ENCODE results near the gene HDAC4.

The HDAC4 gene

DNA sequence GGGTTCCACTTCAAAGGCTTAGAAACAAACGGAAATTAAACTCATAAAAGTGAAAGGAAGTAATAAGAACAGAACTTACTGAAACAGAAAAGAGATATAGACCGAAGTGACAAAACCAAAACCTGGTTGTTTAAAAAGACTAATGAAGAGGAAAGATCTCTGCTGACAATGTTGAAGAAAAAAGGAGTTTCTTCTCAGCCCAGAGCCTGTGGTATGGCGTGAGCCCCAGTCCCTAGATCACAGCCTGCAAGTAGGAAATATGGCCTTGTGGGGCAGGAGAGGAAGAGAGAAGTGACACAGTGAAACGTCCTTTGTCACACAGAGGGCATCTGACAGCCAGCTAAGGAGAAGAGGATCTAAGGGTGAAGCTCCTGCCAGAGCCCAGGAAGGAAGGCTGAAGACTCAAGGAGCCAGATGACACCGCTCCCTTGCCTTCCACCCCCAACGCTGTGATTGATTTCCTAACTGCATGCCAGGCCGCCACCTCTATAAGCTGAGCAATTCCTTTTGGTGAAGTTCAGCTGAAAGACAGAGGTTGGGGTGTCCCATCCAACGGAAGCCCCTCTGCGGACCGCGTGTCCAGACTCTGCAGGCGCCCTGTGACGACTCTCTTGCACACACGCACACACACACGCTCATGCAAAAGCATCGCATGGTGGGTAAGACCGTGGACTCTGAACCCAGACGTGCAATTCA, 141.1 kb downstream of the HDAC4 start:
- Histone ChIP-seq H3K27ac (ENCODE audit: low read depth, low read length) (no peak overlapping the region), H3K9ac (ENCODE audit: low read length) (no peak overlapping the region), H3K36me3 (ENCODE audit: insufficient read depth, low read length) (no peaks in the 10 kb centered on the region), H3K27me3 (ENCODE audit: control insufficient read depth in 1 of 2, insufficient read depth in 2 of 2, low read length in 2 of 2) (no peaks in the 10 kb centered on the region), H3K9me3 (ENCODE audit: low read length) (no peaks in the 10 kb centered on the region), H3K4me3 (ENCODE audit: low read depth in 1 of 2, low read length in 2 of 2) (no peak overlapping the region), H3K4me1 (ENCODE audit: insufficient read depth, low read length) (peaks cover 80% of the 10 kb centered on the region)

DNA sequence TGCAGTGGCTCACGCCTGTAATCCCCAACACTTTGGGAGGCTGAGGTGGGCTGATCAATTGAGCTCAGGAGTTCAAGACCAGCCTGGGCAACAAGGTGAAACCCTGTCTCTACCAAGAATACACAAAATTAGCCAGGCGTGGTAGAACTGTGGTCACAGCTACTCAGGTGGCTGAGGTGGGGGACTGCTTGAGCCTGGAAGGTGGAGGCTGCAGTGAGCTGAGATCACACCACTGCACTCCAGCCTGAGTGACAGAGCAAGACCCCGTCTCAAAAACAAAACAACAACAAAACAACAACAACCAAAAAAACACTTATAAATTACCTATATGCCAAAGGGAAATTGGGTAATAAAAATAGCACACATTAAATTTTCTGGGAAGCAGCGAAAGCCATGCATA, 141.6 kb downstream of the HDAC4 start:
- no peaks in the 10 kb centered on the region for H3K27me3 ChIP-seq (ENCODE audit: control insufficient read depth in 1 of 2, insufficient read depth in 2 of 2, low read length in 2 of 2)
- H3K36me3 ChIP-seq (ENCODE audit: insufficient read depth, low read length) = no peaks in the 10 kb centered on the region
- no peaks in the 10 kb centered on the region for H3K9me3 ChIP-seq (ENCODE audit: low read length)
- H3K9ac ChIP-seq (ENCODE audit: low read length) = no peak overlapping the region
- no peak overlapping the region for H3K4me3 ChIP-seq (ENCODE audit: low read depth in 1 of 2, low read length in 2 of 2)
- H3K4me1 ChIP-seq (ENCODE audit: insufficient read depth, low read length) = peaks cover 77% of the 10 kb centered on the region
- no peak overlapping the region for H3K27ac ChIP-seq (ENCODE audit: low read depth, low read length)

GRCh38 chr2:239258248-239258647, 142.6 kb downstream of the HDAC4 start:
- no peak overlapping the region for H3K4me3 ChIP-seq (ENCODE audit: low read depth in 1 of 2, low read length in 2 of 2)
- H3K4me1 ChIP-seq (ENCODE audit: insufficient read depth, low read length) = peaks cover 77% of the 10 kb centered on the region
- no peak overlapping the region for H3K9ac ChIP-seq (ENCODE audit: low read length)
- no peaks in the 10 kb centered on the region for H3K27me3 ChIP-seq (ENCODE audit: control insufficient read depth in 1 of 2, insufficient read depth in 2 of 2, low read length in 2 of 2)
- H3K27ac ChIP-seq (ENCODE audit: low read depth, low read length) = peak overlapping the region; percentile 19
- H3K36me3 ChIP-seq (ENCODE audit: insufficient read depth, low read length) = no peaks in the 10 kb centered on the region
- H3K9me3 ChIP-seq (ENCODE audit: low read length) = no peaks in the 10 kb centered on the region

DNA sequence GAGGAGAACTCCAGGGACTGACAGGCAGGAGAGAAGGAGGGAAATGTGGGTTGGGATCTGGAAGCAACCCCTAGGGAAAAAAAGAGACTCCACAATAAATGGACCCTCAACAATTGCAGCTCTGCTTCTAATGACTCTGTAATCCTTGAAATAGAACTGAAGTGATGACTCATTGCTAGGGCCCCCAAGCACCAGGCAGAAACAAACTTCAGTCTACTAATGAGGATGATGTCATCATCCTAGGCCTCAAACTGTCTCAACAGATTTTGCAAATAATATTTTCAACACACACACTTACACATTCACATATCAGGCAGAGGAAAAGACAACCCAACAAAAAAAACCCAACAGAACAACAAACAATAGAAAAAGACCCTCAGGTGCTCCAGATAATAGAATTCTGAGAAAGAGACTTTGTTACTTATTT, 143.3 kb downstream of the HDAC4 start:
- Histone ChIP-seq H3K9ac (ENCODE audit: low read length) (no peak overlapping the region), H3K4me3 (ENCODE audit: low read depth in 1 of 2, low read length in 2 of 2) (no peak overlapping the region), H3K27ac (ENCODE audit: low read depth, low read length) (no peak overlapping the region), H3K9me3 (ENCODE audit: low read length) (no peaks in the 10 kb centered on the region), H3K36me3 (ENCODE audit: insufficient read depth, low read length) (no peaks in the 10 kb centered on the region), H3K27me3 (ENCODE audit: control insufficient read depth in 1 of 2, insufficient read depth in 2 of 2, low read length in 2 of 2) (no peaks in the 10 kb centered on the region), H3K4me1 (ENCODE audit: insufficient read depth, low read length) (peaks cover 80% of the 10 kb centered on the region)

DNA sequence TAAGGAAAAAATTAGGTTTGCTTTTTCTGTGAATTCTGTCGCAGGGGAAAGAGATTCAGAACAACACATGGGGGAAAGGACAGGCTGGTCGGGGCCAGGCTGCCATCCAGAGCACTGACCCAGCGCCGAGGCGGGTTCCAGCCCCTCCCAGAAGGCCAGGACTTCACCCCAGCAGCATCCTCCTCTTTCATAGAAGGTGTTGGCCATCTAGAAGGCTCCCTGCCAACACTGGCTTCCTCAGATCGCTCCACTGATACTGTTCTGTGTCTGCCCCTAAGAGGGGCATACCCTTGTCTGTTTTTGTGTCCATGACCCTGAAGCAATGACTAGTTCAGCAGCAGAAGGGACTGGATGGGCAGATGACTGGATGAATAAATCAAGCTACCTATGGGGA, 144.5 kb downstream of the HDAC4 start:
- Histone ChIP-seq H3K27ac (ENCODE audit: low read depth, low read length) (no peak overlapping the region), H3K4me1 (ENCODE audit: insufficient read depth, low read length) (peaks cover 76% of the 10 kb centered on the region), H3K4me3 (ENCODE audit: low read depth in 1 of 2, low read length in 2 of 2) (no peak overlapping the region), H3K27me3 (ENCODE audit: control insufficient read depth in 1 of 2, insufficient read depth in 2 of 2, low read length in 2 of 2) (no peaks in the 10 kb centered on the region), H3K9ac (ENCODE audit: low read length) (no peak overlapping the region), H3K9me3 (ENCODE audit: low read length) (no peaks in the 10 kb centered on the region), H3K36me3 (ENCODE audit: insufficient read depth, low read length) (no peaks in the 10 kb centered on the region)

DNA sequence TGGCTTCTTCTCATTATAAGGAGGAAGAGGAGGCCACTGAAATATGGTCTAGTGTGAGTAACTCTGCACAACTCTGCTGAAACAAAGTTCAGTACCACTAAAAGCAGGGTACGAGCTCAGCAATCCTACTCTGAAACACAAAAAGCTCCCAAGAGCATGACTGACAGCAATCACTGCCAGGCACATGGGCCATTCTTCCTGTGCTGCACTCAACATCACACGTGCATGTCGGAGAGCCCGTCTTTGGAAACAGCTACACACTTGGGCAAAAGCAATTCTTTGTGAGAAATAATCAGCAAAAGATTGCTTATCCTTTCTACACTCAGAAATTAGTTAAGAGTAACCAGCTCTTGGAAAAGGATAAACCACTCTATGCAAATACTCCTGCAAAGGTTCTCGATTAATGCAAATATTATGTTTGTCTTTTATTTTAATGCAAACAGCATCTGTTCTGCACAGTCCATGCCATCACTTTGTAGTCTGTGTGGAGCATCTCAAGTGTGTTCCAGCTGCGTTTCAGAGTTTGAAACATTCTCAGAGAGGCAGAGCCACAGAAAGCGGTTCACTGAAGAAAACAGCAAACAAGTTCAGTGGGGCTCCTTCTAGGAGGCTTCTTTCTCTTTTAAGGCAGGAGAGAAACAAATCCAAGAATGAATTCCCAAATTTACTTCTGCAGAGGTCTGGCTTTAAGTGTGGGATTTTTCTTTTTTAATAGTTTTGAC, 145.0 kb downstream of the HDAC4 start:
- Histone ChIP-seq H3K4me1 (ENCODE audit: insufficient read depth, low read length) (peaks cover 70% of the 10 kb centered on the region), H3K27me3 (ENCODE audit: control insufficient read depth in 1 of 2, insufficient read depth in 2 of 2, low read length in 2 of 2) (no peaks in the 10 kb centered on the region), H3K36me3 (ENCODE audit: insufficient read depth, low read length) (no peaks in the 10 kb centered on the region), H3K4me3 (ENCODE audit: low read depth in 1 of 2, low read length in 2 of 2) (no peak overlapping the region), H3K9ac (ENCODE audit: low read length) (no peak overlapping the region), H3K9me3 (ENCODE audit: low read length) (no peaks in the 10 kb centered on the region), H3K27ac (ENCODE audit: low read depth, low read length) (peak overlapping the region; percentile 9)

DNA sequence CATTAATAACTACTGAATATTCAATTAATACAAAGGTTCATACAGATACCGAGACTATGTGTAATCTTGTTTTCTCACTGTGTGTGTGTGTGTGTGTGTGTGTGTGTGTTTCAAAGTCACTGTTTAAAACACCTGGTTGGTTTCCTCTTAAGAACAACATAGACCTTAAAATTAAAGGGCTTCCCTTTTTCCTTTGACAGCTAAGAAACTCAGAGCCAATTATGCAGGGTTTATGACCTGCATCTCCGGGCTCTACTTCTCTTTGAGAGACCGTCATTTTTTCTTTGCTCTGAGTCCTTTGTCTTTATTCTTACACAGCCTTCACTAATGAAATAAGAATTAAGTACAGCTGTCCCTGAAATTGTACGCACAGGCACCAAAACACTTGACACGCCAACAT, 145.6 kb downstream of the HDAC4 start:
- Histone ChIP-seq H3K4me1 (ENCODE audit: insufficient read depth, low read length) (peaks cover 70% of the 10 kb centered on the region), H3K27me3 (ENCODE audit: control insufficient read depth in 1 of 2, insufficient read depth in 2 of 2, low read length in 2 of 2) (no peaks in the 10 kb centered on the region)

DNA sequence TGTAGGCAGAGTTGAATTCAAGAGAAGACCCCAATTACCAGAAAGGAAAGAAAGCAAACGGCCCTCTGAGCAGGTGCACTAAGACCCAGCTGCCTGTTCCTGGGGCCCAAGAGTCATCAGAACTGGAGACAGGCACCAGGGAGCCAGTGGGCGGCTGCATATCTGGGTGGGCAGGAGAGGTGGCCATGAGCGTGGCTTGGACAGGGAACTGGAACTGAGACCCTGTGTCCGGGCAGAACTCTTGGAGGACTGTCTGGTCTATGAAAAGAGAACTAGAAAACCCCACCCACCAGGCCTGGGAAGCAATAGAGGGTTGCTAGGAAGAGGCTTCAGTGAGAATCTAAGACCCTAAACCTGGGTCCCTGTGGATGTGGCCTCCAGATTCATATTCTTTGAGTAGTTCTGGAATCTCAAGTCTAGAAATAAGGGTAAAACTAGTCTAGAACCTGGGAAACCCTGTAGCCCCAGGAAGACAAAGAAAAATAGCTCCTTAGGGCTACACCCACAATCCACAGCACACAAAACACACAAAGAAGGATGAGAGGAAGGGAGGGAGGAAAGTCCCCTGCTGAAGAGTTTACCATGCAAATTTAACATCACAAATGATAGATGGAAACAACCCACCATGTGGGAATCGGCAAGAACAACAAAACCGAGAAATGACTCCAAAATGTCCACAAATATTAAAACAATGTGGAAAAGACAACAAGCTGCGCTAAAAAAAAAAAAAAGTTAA, 147.0 kb downstream of the HDAC4 start:
- Histone ChIP-seq H3K27me3 (ENCODE audit: control insufficient read depth in 1 of 2, insufficient read depth in 2 of 2, low read length in 2 of 2) (no peaks in the 10 kb centered on the region), H3K27ac (ENCODE audit: low read depth, low read length) (no peak overlapping the region), H3K9ac (ENCODE audit: low read length) (no peak overlapping the region), H3K36me3 (ENCODE audit: insufficient read depth, low read length) (no peaks in the 10 kb centered on the region), H3K9me3 (ENCODE audit: low read length) (no peaks in the 10 kb centered on the region), H3K4me1 (ENCODE audit: insufficient read depth, low read length) (peaks cover 71% of the 10 kb centered on the region), H3K4me3 (ENCODE audit: low read depth in 1 of 2, low read length in 2 of 2) (no peak overlapping the region)

More for the DNA sequence above, 145.6 kb downstream of the HDAC4 start:
- no peaks in the 10 kb centered on the region for H3K36me3 ChIP-seq (ENCODE audit: insufficient read depth, low read length)
- no peak overlapping the region for H3K27ac ChIP-seq (ENCODE audit: low read depth, low read length)
- H3K9ac ChIP-seq (ENCODE audit: low read length) = no peak overlapping the region
- no peaks in the 10 kb centered on the region for H3K9me3 ChIP-seq (ENCODE audit: low read length)
- H3K4me3 ChIP-seq (ENCODE audit: low read depth in 1 of 2, low read length in 2 of 2) = no peak overlapping the region

- no peak overlapping the region for H3K4me3 ChIP-seq (ENCODE audit: low read depth in 1 of 2, low read length in 2 of 2)
- no peak overlapping the region for H3K9ac ChIP-seq (ENCODE audit: low read length)
Measured at GRCh38 chr2:239253264-239253663, 147.6 kb downstream of the HDAC4 start.

DNA sequence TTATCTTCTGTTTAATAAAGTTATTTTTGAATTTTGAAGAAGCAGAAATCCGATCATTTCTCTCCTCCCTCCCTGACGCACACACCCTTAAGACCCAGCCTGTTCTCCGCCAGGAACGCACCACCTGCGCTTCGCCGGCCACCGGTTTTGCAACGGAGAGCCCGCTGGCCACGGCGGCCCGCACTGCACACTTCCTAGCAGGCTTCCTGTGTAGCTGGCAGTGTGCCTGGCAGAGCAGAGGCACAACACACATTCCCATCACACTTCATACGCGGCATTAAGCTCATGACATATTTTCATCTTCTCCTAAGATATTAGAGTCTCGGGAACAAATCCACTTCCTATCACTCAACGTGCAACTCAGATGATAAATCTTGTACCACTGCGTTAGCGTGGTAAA, 148.0 kb downstream of the HDAC4 start:
- H3K4me1 ChIP-seq (ENCODE audit: insufficient read depth, low read length) = peaks cover 73% of the 10 kb centered on the region
- H3K4me3 ChIP-seq (ENCODE audit: low read depth in 1 of 2, low read length in 2 of 2) = no peak overlapping the region
- H3K9me3 ChIP-seq (ENCODE audit: low read length) = no peaks in the 10 kb centered on the region
- H3K27ac ChIP-seq (ENCODE audit: low read depth, low read length) = no peak overlapping the region
- H3K9ac ChIP-seq (ENCODE audit: low read length) = no peak overlapping the region
- no peaks in the 10 kb centered on the region for H3K27me3 ChIP-seq (ENCODE audit: control insufficient read depth in 1 of 2, insufficient read depth in 2 of 2, low read length in 2 of 2)
- no peaks in the 10 kb centered on the region for H3K36me3 ChIP-seq (ENCODE audit: insufficient read depth, low read length)

More at GRCh38 chr2:239253264-239253663, 147.6 kb downstream of the HDAC4 start:
- H3K27ac ChIP-seq (ENCODE audit: low read depth, low read length) = no peak overlapping the region
- H3K27me3 ChIP-seq (ENCODE audit: control insufficient read depth in 1 of 2, insufficient read depth in 2 of 2, low read length in 2 of 2) = no peaks in the 10 kb centered on the region
- H3K36me3 ChIP-seq (ENCODE audit: insufficient read depth, low read length) = no peaks in the 10 kb centered on the region
- no peaks in the 10 kb centered on the region for H3K9me3 ChIP-seq (ENCODE audit: low read length)
- H3K4me1 ChIP-seq (ENCODE audit: insufficient read depth, low read length) = peaks cover 73% of the 10 kb centered on the region

GRCh38 chr2:239252393-239252792, 148.4 kb downstream of the HDAC4 start:
- peaks cover 73% of the 10 kb centered on the region for H3K4me1 ChIP-seq (ENCODE audit: insufficient read depth, low read length)
- H3K27ac ChIP-seq (ENCODE audit: low read depth, low read length) = no peak overlapping the region

More at GRCh38 chr2:239252393-239252792, 148.4 kb downstream of the HDAC4 start:
- H3K9ac ChIP-seq (ENCODE audit: low read length) = no peak overlapping the region
- no peak overlapping the region for H3K4me3 ChIP-seq (ENCODE audit: low read depth in 1 of 2, low read length in 2 of 2)
- peaks cover 2% of the 10 kb centered on the region for H3K36me3 ChIP-seq (ENCODE audit: insufficient read depth, low read length)
- H3K27me3 ChIP-seq (ENCODE audit: control insufficient read depth in 1 of 2, insufficient read depth in 2 of 2, low read length in 2 of 2) = no peaks in the 10 kb centered on the region
- no peaks in the 10 kb centered on the region for H3K9me3 ChIP-seq (ENCODE audit: low read length)
